ACC112 (cell line): ENCODE results near the gene TXNRD1.
A peak's percentile ranks its signal among the peaks of the same experiment; 100 is the strongest.

Source experiments
- H2AFZ ChIP-seq: fragments of 200-600 bp; sonication (generic); one replicate; pipeline ENCODE4 v1.6.0; 2017; ENCODE audit warnings: antibody characterized with exemption, low read length; ENCODE audit not compliant: unreplicated experiment
- H3K27ac ChIP-seq: fragments of 200-600 bp; sonication (generic); 2 replicates; pipeline ENCODE4 v1.5.1; 2014; ENCODE audit warnings: low read depth, mild to moderate bottlenecking, antibody characterized with exemption, low read length, moderate library complexity
- H3K27me3 ChIP-seq: fragments of 200-600 bp; sonication (generic); 2 replicates; pipeline ENCODE4 v1.6.1; 2014; ENCODE audit warnings: mild to moderate bottlenecking, antibody characterized with exemption, low read length, moderate library complexity, mixed read lengths; ENCODE audit not compliant: insufficient read depth
- H3K36me3 ChIP-seq: fragments of 200-600 bp; sonication (generic); 2 replicates; pipeline ENCODE4 v1.6.1; 2016; ENCODE audit warnings: mild to moderate bottlenecking, antibody characterized with exemption, low read length, moderate library complexity, mixed read lengths; ENCODE audit not compliant: insufficient read depth
- H3K4me1 ChIP-seq: fragments of 200-600 bp; sonication (generic); one replicate; pipeline ENCODE4 v1.6.1; 2016; ENCODE audit warnings: low read length, mixed read lengths; ENCODE audit not compliant: insufficient read depth, unreplicated experiment, control insufficient read depth
- H3K4me3 ChIP-seq: fragments of 200-600 bp; sonication (generic); 2 replicates; pipeline ENCODE4 v1.5.1; 2014; ENCODE audit warnings: mild to moderate bottlenecking, low read depth, low read length
- H3K79me2 ChIP-seq: fragments of 200-600 bp; sonication (generic); one replicate; pipeline ENCODE4 v1.6.0; 2016; ENCODE audit warnings: low read length; ENCODE audit not compliant: control insufficient read depth, unreplicated experiment, insufficient read depth

TXNRD1 gene

GRCh38 chr12:104374806-104375205, 159.2 kb downstream of the TXNRD1 start:
- Histone ChIP-seq H3K4me1 (peaks cover 26% of the 10 kb centered on the region), H3K4me3 (no peak overlapping the region)

GRCh38 chr12:104375775-104376174, 160.2 kb downstream of the TXNRD1 start:
- H3K27me3 ChIP-seq = no peaks in the 10 kb centered on the region
- peaks cover 26% of the 10 kb centered on the region for H3K4me1 ChIP-seq
- no peak overlapping the region for H3K27ac ChIP-seq
- no peak overlapping the region for H2AFZ ChIP-seq
- H3K4me3 ChIP-seq = no peak overlapping the region
- no peaks in the 10 kb centered on the region for H3K36me3 ChIP-seq
- H3K79me2 ChIP-seq = no peaks in the 10 kb centered on the region

More at GRCh38 chr12:104374806-104375205, 159.2 kb downstream of the TXNRD1 start:
- Histone ChIP-seq H3K27me3 (no peaks in the 10 kb centered on the region), H3K27ac (no peak overlapping the region), H2AFZ (no peak overlapping the region), H3K79me2 (no peaks in the 10 kb centered on the region), H3K36me3 (no peaks in the 10 kb centered on the region)

GRCh38 chr12:104376650-104377513, 161.3 kb downstream of the TXNRD1 start:
- Histone ChIP-seq H2AFZ (peak overlapping the region; percentile 53), H3K27me3 (no peaks in the 10 kb centered on the region), H3K27ac (no peak overlapping the region), H3K36me3 (no peaks in the 10 kb centered on the region), H3K4me3 (no peak overlapping the region), H3K4me1 (peaks cover 18% of the 10 kb centered on the region), H3K79me2 (no peaks in the 10 kb centered on the region)

- Histone ChIP-seq H3K79me2 (no peaks in the 10 kb centered on the region), H3K27ac (no peak overlapping the region), H3K4me3 (no peak overlapping the region), H3K36me3 (no peaks in the 10 kb centered on the region), H3K4me1 (peaks cover 15% of the 10 kb centered on the region), H3K27me3 (no peaks in the 10 kb centered on the region), H2AFZ (peak overlapping the region; percentile 53)
Measured at GRCh38 chr12:104377514-104377812, 161.9 kb downstream of the TXNRD1 start.

GRCh38 chr12:104378427-104378826, 162.8 kb downstream of the TXNRD1 start:
- no peak overlapping the region for H2AFZ ChIP-seq
- H3K79me2 ChIP-seq = no peaks in the 10 kb centered on the region
- peaks cover 15% of the 10 kb centered on the region for H3K4me1 ChIP-seq
- no peaks in the 10 kb centered on the region for H3K36me3 ChIP-seq
- no peaks in the 10 kb centered on the region for H3K27me3 ChIP-seq
- H3K27ac ChIP-seq = no peak overlapping the region
- no peak overlapping the region for H3K4me3 ChIP-seq

GRCh38 chr12:104381341-104381730, 165.8 kb downstream of the TXNRD1 start:
- peaks cover 15% of the 10 kb centered on the region for H3K4me1 ChIP-seq
- peak overlapping the region; percentile 81 for H2AFZ ChIP-seq
- H3K4me3 ChIP-seq = peak overlapping the region; percentile 64
- no peaks in the 10 kb centered on the region for H3K79me2 ChIP-seq
- no peak overlapping the region for H3K27ac ChIP-seq
- no peaks in the 10 kb centered on the region for H3K27me3 ChIP-seq
- no peaks in the 10 kb centered on the region for H3K36me3 ChIP-seq

- Histone ChIP-seq H3K79me2 (no peaks in the 10 kb centered on the region), H3K27ac (no peak overlapping the region), H3K4me1 (peaks cover 10% of the 10 kb centered on the region), H2AFZ (peak overlapping the region; percentile 81), H3K27me3 (no peaks in the 10 kb centered on the region), H3K4me3 (peak overlapping the region; percentile 64), H3K36me3 (no peaks in the 10 kb centered on the region)
Measured at GRCh38 chr12:104381731-104382480, 166.3 kb downstream of the TXNRD1 start.

GRCh38 chr12:104384141-104384880, 168.7 kb downstream of the TXNRD1 start:
- Histone ChIP-seq H3K79me2 (no peaks in the 10 kb centered on the region), H3K27ac (no peak overlapping the region), H3K27me3 (no peaks in the 10 kb centered on the region), H3K4me1 (peaks cover 4% of the 10 kb centered on the region), H2AFZ (no peak overlapping the region), H3K4me3 (no peak overlapping the region), H3K36me3 (no peaks in the 10 kb centered on the region)

- Histone ChIP-seq H3K79me2 (no peaks in the 10 kb centered on the region), H3K4me1 (peaks cover 4% of the 10 kb centered on the region), H3K36me3 (no peaks in the 10 kb centered on the region), H3K27ac (no peak overlapping the region), H3K27me3 (no peaks in the 10 kb centered on the region), H2AFZ (no peak overlapping the region), H3K4me3 (no peak overlapping the region)
Measured at GRCh38 chr12:104385510-104385909, 169.9 kb downstream of the TXNRD1 start.

GRCh38 chr12:104386461-104386860, 170.9 kb downstream of the TXNRD1 start:
- no peaks in the 10 kb centered on the region for H3K36me3 ChIP-seq
- no peak overlapping the region for H2AFZ ChIP-seq
- no peaks in the 10 kb centered on the region for H3K27me3 ChIP-seq
- H3K79me2 ChIP-seq = no peaks in the 10 kb centered on the region
- H3K27ac ChIP-seq = no peak overlapping the region
- H3K4me3 ChIP-seq = no peak overlapping the region
- peaks cover 3% of the 10 kb centered on the region for H3K4me1 ChIP-seq
